Measurements from ENCODE around the gene SEM1.
"Not testable (repeated sequence)": the region's sequence is repeated elsewhere in the genome, so short reads cannot be mapped to it uniquely, and the experiment has no call there.

Gene SEM1

GRCh38 chr7:96658022-96658412, 51.6 kb downstream of the SEM1 start:
- no peak for DNase-seq

- no peak for DNase-seq
Observed at GRCh38 chr7:96657347-96658021, 52.2 kb downstream of the SEM1 start.

GRCh38 chr7:96655956-96656355, 53.7 kb downstream of the SEM1 start:
- DNase-seq, result no peak

- DNase-seq, result no peak
Observed at GRCh38 chr7:96654630-96655188, 54.9 kb downstream of the SEM1 start.

GRCh38 chr7:96649981-96650380, 59.7 kb downstream of the SEM1 start:
- no peak for DNase-seq

- DNase-seq, result no peak
Observed at GRCh38 chr7:96648784-96649183, 60.9 kb downstream of the SEM1 start.

- DNase-seq, result no peak
Observed at GRCh38 chr7:96647733-96648132, 61.9 kb downstream of the SEM1 start.

- no peak for DNase-seq
Observed at GRCh38 chr7:96645084-96645483, 64.6 kb downstream of the SEM1 start.

GRCh38 chr7:96643436-96643835, 66.2 kb downstream of the SEM1 start:
- not testable (repeated sequence) for DNase-seq

- no peak for DNase-seq
Observed at GRCh38 chr7:96640054-96640453, 69.6 kb downstream of the SEM1 start.

Measured in activated CD4-positive, alpha-beta T cell treated with anti-CD3 and anti-CD28 coated beads, Interleukin-10, Interleukin-2, amounts not matched to agents 100 ng/mL and 50 ng/mL, durations not matched to agents 16 hours and 8 hours (primary cell).